ENCODE measurements around the gene ZCWPW1.

DNA sequence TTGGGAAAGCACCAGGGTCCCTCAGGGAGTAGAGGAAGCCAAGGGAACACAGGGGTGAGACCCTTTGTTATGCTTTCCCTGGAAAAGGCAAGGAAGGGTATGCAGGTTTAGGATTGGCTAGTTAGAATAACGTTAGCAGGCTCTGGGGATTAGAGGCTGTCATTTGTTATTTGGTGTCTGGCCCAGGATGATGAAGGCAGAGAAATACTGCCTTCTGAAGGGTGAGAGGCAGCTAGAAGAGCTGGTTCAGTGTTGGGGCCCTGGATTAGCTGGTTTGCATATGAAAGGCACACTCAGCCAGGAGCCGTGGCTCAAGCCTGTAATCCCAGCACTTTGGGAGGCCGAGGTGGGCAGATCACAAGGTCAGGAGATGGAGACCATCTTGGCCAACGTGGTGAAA lies 58.2 kb downstream of the ZCWPW1 start:
- TF ChIP-seq, protein P1, sequence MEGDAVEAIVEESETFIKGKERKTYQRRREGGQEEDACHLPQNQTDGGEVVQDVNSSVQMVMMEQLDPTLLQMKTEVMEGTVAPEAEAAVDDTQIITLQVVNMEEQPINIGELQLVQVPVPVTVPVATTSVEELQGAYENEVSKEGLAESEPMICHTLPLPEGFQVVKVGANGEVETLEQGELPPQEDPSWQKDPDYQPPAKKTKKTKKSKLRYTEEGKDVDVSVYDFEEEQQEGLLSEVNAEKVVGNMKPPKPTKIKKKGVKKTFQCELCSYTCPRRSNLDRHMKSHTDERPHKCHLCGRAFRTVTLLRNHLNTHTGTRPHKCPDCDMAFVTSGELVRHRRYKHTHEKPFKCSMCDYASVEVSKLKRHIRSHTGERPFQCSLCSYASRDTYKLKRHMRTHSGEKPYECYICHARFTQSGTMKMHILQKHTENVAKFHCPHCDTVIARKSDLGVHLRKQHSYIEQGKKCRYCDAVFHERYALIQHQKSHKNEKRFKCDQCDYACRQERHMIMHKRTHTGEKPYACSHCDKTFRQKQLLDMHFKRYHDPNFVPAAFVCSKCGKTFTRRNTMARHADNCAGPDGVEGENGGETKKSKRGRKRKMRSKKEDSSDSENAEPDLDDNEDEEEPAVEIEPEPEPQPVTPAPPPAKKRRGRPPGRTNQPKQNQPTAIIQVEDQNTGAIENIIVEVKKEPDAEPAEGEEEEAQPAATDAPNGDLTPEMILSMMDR (conservative IDR thresholded peaks at IDR 0.05 in 1 of 2, IDR thresholded peaks at IDR 0.05 in 1 of 2; ENCODE audit: extremely low read depth in 1 of 2, insufficient read depth in 1 of 2, low read depth in 1 of 2, low read length in 2 of 2), result no peak
- TF ChIP-seq EZH2 (IDR thresholded peaks at IDR 0.05; ENCODE audit: borderline replicate concordance, low read length), result no peak
